ENCODE measurements around the gene UBE2C. TPM values are rescaled to one million over a fixed set of nuclear protein-coding genes. Genes with fewer than 3 reads are reported as not detected.

Gene UBE2C
- total and polyA plus RNA-seq, 10 donors: 3.0 to 56.4 (median 13.5) TPM

DNA sequence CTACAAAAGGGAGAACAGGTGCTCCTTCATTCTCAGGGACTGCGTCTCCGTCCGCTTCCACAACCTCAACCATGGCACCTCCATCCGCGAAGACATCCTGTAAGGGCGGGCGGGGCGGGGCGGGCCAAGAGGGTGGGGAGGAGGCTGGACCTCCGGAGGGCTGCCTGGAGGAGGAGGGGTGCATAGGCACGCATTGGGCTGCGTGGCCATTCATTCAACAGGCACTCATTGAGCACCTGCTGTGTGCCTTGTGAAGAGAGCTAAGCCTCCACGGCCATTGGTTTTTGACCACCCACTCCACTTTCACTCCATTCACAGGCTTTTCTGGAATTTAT is 45.4 kb downstream of the UBE2C start:
- no peak for DNase-seq
- H3K4me1 ChIP-seq: peaks cover 31 to 74% (median 38%) of the 10 kb centered on the region in 6 donors
- intact Hi-C loops (cut with DNase I; ENCODE audit: low total_unique reads): no loop called here
- H3K36me3 ChIP-seq: peaks cover 0 to 25% (median 11%) of the 10 kb centered on the region in 6 donors
- H3K4me3 ChIP-seq: peak overlapping the region; percentile 80 to 93 (median 87)
- peak overlapping the region; percentile 80 to 95 (median 88) for H3K27ac ChIP-seq
- 8 to 20% (median 8%) methylated on average over 7 to 13 of the region's 13 CpGs for WGBS, 5 donors
- no peaks in the 10 kb centered on the region for H3K9me3 ChIP-seq
- no peaks in the 10 kb centered on the region for H3K27me3 ChIP-seq (replicated peaks in 1 of 7)
- TF ChIP-seq POLR2A (IDR thresholded peaks at IDR 0.05) (no peak), POLR2AphosphoS5 (IDR thresholded peaks at IDR 0.05) (no peak)
- TF ChIP-seq, protein P1, sequence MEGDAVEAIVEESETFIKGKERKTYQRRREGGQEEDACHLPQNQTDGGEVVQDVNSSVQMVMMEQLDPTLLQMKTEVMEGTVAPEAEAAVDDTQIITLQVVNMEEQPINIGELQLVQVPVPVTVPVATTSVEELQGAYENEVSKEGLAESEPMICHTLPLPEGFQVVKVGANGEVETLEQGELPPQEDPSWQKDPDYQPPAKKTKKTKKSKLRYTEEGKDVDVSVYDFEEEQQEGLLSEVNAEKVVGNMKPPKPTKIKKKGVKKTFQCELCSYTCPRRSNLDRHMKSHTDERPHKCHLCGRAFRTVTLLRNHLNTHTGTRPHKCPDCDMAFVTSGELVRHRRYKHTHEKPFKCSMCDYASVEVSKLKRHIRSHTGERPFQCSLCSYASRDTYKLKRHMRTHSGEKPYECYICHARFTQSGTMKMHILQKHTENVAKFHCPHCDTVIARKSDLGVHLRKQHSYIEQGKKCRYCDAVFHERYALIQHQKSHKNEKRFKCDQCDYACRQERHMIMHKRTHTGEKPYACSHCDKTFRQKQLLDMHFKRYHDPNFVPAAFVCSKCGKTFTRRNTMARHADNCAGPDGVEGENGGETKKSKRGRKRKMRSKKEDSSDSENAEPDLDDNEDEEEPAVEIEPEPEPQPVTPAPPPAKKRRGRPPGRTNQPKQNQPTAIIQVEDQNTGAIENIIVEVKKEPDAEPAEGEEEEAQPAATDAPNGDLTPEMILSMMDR (IDR thresholded peaks at IDR 0.05 in 8 of 11, conservative IDR thresholded peaks at IDR 0.05 in 3 of 11): no peak

DNA sequence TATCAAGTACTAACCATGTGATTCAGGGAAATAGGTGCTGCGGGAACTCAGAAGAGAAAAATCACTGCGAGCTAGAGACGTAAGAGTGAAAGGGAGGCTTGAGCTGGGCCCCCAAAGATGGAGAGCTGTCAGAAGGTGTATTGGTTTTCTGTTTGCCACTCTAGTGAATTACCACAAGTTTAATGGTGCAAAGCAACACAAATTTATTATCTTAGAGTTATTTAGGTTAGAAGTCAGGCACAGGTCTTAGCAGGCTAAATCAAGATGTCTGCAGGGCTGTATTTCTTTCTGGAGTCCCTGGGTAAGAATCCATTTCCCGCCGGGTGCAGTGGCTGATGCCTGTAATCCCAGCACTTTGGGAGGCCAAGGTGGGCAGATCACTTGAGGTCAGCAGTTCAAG is 47.5 kb downstream of the UBE2C start:
- Histone ChIP-seq H3K4me3 (no peak overlapping the region), H3K36me3 (peaks cover 0 to 5% (median 0%) of the 10 kb centered on the region in 6 donors), H3K27ac (no peak overlapping the region), H3K4me1 (peaks cover 23 to 55% (median 30%) of the 10 kb centered on the region in 6 donors), H3K9me3 (no peaks in the 10 kb centered on the region), H3K27me3 (replicated peaks in 1 of 7) (no peaks in the 10 kb centered on the region)
- no peak for DNase-seq
- intact Hi-C loops (cut with DNase I; ENCODE audit: low total_unique reads): no loop called here
- TF ChIP-seq POLR2A (IDR thresholded peaks at IDR 0.05): no peak
- TF ChIP-seq, protein P1 (IDR thresholded peaks at IDR 0.05 in 8 of 11, conservative IDR thresholded peaks at IDR 0.05 in 3 of 11): no peak
- 95 to 97% (median 95%) methylated on average over 5 of the region's 5 CpGs for WGBS, 5 donors

DNA sequence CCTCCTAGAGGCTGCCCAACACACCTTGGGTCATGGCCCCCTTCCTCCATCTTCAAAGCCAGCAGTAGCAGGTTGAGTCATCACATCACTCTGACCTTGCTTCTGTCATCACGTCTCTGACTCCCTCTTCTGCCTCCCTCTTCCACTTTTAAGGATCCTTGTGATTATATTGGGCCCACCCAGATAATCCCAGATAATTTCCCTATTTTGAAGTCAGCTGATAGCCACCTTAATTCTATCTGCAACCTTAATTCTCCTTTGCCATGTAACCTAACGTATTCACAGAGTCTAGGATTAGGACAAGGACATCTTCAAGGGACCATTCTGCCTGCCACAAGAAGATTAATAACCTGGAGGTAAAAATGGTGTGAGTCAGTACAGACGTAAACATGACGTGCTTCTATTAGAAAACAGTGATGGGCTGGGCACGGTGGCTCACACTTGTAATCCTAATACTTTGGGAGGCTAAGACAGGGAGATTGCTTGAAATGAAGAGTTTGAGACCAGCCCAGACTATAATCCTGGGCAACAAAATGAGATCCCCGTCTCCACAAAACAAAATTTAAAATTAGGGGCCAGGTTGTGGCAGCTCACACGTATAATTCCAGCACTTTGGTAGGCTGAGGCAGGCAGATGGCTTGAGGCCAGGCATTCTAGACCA is 48.2 kb downstream of the UBE2C start:
- no peak overlapping the region for H3K4me3 ChIP-seq
- WGBS, 5 donors: 69 to 81% (median 77%) methylated on average over 7 of the region's 7 CpGs
- H3K27ac ChIP-seq: no peak overlapping the region
- no peaks in the 10 kb centered on the region for H3K9me3 ChIP-seq
- no peaks in the 10 kb centered on the region for H3K27me3 ChIP-seq (replicated peaks in 1 of 7)
- DNase-seq: no peak
- no peak for TF ChIP-seq POLR2A (IDR thresholded peaks at IDR 0.05)
- TF ChIP-seq POLR2AphosphoS5 (IDR thresholded peaks at IDR 0.05): no peak
- TF ChIP-seq, protein P1 (IDR thresholded peaks at IDR 0.05 in 8 of 11, conservative IDR thresholded peaks at IDR 0.05 in 3 of 11): no peak
- intact Hi-C loops (cut with DNase I; ENCODE audit: low total_unique reads): no loop called here
- peaks cover 17 to 47% (median 22%) of the 10 kb centered on the region in 6 donors for H3K4me1 ChIP-seq
- no peaks in the 10 kb centered on the region for H3K36me3 ChIP-seq

DNA sequence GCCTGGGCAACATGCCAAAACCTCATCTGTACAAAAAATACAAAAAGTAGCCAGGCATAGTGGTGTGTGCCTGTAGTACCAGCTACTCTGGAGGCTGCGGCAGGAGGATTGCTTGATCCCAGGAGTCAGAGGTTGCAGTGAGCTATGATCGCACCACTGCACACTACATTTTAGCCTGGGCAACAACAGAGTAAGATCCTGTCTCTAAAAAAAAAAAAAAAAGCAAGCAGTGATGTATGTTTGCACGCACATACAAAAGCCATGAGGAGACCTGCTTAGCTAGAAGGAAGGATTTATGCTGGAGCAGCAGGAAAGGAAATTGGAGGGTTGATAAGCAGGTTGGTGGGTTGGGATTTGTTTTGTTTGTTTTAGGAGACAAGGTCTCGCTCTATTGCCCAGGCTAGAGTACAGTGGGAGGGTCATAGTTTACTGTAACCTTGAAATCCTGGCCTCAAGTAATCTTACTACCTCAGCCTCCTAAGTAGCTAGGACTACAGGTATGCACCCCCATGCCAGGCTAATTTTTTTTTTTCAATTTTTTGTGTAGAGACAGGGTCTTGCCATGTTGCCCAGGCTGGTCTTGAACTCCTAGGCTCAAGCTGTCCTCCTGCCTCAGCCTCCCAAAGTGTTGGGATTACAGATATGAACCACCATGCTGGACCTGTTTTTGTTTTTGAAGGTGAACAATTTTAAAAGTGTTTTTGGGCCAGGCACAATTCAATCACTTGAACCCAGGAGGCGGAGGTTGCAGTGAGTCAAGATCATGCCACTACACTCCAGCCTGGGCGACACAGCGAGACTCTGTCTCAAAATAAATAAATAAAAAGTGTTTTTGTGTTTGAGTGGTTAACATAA is 49.0 kb downstream of the UBE2C start:
- intact Hi-C loops (cut with DNase I; ENCODE audit: low total_unique reads): no loop called here
- Histone ChIP-seq H3K4me3 (no peak overlapping the region), H3K4me1 (peaks cover 9 to 39% (median 15%) of the 10 kb centered on the region in 6 donors), H3K27ac (no peak overlapping the region), H3K9me3 (no peaks in the 10 kb centered on the region), H3K36me3 (no peaks in the 10 kb centered on the region), H3K27me3 (replicated peaks in 1 of 7) (no peaks in the 10 kb centered on the region)
- TF ChIP-seq POLR2AphosphoS5 (IDR thresholded peaks at IDR 0.05): no peak
- TF ChIP-seq, protein P1 (IDR thresholded peaks at IDR 0.05 in 8 of 11, conservative IDR thresholded peaks at IDR 0.05 in 3 of 11): no peak
- TF ChIP-seq POLR2A (IDR thresholded peaks at IDR 0.05): no peak
- 89 to 96% (median 93%) methylated on average over 7 of the region's 7 CpGs for WGBS, 5 donors
- DNase-seq: no peak
